Skeletal muscle cell (primary cell): Measurements from ENCODE around the gene PRKACB.
"Not testable (repeated sequence)": the region's sequence is repeated elsewhere in the genome, so short reads cannot be mapped to it uniquely, and the experiment has no call there.

Source experiments
- DNase-seq: peaks from one replicate; pipeline ENCODE4 v3.0.0-alpha.2; 2010; ENCODE audit warnings: low read depth
- H3K4me3 ChIP-seq: 2 replicates; pipeline ENCODE4 v1.5.1; 2011; ENCODE audit warnings: low read depth, mild to moderate bottlenecking, control low read depth, low read length, moderate library complexity

Gene PRKACB

GRCh38 chr1:84206375-84206774 is 62.3 kb downstream of the PRKACB start:
- no peak overlapping the region for H3K4me3 ChIP-seq

DNA sequence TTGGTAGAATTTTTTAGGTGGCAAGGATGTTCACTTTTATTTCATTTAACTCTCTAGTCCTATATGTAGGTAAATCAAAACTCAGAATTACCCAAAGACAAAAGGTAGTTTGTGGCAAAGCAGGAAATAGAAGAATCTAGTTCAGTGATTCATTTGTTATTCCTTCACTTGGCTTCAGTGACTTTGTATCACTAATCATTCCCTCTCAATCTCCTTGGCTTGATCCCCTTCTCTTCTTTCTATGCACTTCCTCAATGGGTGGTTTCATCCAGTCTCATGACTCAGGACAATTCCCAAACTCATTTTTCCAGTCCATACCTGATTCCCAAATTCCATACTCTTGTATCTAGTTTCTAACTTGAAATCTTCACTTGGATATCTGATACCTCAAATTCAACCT is 64.9 kb downstream of the PRKACB start:
- no peak for DNase-seq
- H3K4me3 ChIP-seq: no peak overlapping the region

More at GRCh38 chr1:84206375-84206774, 62.3 kb downstream of the PRKACB start:
- no peak for DNase-seq

DNA sequence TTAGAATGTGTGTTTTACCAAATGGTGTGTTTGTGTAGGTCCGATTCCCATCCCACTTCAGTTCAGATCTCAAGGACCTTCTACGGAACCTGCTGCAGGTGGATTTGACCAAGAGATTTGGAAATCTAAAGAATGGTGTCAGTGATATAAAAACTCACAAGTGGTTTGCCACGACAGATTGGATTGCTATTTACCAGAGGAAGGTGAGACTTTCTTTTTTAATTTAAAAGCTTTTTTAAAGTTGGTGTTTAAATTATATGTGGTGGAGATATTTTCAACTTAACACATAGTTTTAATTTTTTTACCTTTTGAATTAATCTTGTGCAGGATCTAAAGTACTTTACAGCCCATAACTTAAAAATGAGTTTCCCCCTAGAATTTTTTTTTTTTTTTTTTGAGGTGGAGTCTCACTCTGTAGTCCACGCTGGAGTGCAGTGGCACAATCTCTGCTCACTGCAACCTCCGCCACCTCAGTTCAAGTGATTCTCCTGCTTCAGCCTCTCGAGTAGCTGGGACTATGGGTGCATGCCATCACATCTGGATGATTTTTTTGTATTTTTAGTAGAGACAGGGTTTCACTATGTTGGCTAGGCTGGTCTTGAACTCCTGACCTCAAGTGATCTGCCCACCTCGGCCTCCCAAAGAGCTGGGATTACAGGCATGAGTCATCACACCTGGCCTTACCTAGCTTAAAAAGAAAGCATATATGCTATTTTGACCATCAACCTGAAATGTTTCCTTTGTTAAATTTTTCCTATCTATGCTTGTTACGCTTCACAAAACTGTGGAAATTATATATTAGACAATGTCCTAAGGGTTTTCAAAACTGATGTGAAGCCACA is 70.3 kb downstream of the PRKACB start:
- DNase-seq: no peak
- no peak overlapping the region for H3K4me3 ChIP-seq

DNA sequence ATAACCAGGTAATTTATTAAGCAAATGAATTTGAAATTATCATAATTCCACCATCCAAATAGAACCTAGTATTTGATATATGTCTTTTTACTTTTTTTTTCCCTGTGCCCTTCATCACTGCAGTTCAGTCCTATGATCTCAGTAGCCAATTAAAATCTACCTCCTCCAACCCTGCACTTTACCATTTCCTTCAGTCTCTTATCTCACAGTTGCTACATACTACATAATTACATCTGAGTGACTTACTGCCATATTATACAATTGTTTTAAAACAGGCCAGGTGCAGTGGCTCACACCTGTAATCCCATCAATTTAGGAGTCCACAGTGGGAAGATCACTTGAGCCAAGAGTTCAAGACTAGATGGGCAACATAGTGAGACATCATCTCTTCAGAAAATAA is 73.2 kb downstream of the PRKACB start:
- no peak for DNase-seq
- H3K4me3 ChIP-seq: no peak overlapping the region

- DNase-seq: no peak
- H3K4me3 ChIP-seq: no peak overlapping the region
These were observed 79.8 kb downstream of the PRKACB start for GRCh38 chr1:84223751-84224432.

DNA sequence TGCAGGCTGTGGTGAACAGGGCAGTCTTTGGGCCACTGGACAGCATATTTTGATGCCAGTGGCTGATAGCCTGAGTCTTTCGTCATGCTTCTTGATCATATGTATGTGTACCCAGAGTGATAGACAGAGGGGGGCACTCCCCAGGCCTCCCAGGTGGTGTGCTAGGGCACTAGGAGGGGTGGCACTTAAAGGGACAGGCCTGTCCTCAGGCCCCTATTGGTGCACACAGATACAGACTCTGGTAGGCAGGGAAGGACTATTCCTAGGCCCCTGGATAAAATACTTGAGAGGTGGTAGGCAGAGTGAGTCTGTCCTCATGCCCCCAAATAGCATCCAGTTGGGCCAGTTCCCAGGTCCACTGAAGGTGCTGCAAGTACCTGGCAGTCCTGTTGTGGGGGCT is 80.8 kb downstream of the PRKACB start:
- no peak for DNase-seq
- no peak overlapping the region for H3K4me3 ChIP-seq

DNA sequence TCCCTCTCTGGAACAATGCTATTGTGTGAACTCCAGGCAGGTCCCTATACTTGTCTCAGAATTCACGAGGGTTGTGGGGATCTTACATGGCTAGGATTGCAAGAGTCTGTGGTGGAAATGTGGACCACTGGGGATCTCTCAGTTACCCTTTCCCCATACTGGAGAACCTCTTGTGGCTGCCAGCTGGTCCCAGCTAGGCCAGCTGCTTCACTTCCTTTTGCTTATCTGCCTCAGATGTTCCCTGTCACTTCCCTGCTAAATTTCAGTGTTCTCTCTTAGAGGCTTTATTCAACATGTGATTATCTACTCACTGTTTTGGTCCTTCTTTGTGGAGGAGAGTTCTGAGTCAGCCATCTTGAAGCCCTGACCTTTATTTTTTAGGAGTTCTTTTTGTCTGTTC is 81.6 kb downstream of the PRKACB start:
- H3K4me3 ChIP-seq: no peak overlapping the region
- DNase-seq: no peak

DNA sequence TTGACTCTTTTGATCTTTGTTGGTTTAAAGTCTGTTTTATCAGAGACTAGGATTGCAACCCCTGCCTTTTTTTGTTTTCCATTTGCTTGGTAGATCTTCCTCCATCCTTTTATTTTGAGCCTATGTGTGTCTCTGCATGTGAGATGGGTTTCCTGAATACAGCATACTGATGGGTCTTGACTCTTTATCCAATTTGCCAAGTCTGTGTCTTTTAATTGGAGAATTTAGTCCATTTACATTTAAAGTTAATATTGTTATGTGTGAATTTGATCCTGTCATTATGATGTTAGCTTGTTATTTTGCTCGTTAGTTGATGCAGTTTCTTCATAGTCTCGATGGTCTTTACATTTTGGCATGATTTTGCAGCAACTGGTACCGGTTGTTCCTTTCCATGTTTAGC is 88.6 kb downstream of the PRKACB start:
- H3K4me3 ChIP-seq, DNase-seq: not testable (repeated sequence)

- no peak overlapping the region for H3K4me3 ChIP-seq
- no peak for DNase-seq
These were observed 92.2 kb downstream of the PRKACB start for GRCh38 chr1:84236256-84236655.

- DNase-seq: no peak
- H3K4me3 ChIP-seq: no peak overlapping the region
These were observed 98.6 kb downstream of the PRKACB start for GRCh38 chr1:84242641-84243040.

GRCh38 chr1:84245563-84245962 is 101.5 kb downstream of the PRKACB start:
- no peak for DNase-seq
- no peak overlapping the region for H3K4me3 ChIP-seq

GRCh38 chr1:84246213-84246612 is 102.1 kb downstream of the PRKACB start:
- H3K4me3 ChIP-seq: no peak overlapping the region
- no peak for DNase-seq

- peak; percentile 69 for DNase-seq
- no peak overlapping the region for H3K4me3 ChIP-seq
These were observed 103.6 kb downstream of the PRKACB start for GRCh38 chr1:84247425-84248220.

DNA sequence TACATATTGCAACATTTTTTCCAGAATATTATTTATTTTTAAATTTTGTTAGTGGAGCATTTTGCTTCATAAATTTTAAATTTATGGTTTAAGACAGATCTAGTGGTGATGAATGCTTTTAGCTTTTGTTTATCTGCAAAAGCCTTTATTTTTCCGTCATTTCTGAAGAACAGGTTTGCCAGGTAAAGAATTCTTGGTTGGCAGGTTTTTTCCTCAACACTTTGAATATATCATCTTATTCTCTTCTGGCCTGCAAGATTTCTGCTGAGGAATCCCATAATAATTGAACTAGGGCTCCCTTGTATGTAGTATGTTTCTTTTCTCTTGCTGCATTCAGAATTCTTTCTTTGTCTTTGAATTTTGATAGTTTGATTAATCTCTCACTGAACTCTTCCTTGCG is 106.6 kb downstream of the PRKACB start:
- H3K4me3 ChIP-seq: no peak overlapping the region
- DNase-seq: no peak

DNA sequence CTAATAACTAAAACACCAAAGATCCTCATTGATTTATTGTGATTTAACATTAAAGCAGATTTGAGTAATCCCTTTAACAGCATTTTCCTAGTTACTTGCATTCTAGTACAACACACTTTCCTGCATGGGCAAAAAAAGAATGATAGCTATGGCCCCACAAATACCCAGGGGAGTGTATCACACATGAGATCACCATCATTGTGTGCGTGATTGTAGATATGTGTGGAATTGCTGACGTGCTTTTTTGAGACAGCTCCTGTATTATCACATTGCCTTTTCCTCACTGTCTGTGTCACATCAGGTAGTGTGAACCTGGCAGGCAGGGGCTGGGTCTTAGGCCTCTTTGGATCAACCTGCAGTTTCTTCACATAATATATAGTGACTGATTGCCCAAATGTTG is 109.0 kb downstream of the PRKACB start:
- DNase-seq: peak; percentile 51

DNA sequence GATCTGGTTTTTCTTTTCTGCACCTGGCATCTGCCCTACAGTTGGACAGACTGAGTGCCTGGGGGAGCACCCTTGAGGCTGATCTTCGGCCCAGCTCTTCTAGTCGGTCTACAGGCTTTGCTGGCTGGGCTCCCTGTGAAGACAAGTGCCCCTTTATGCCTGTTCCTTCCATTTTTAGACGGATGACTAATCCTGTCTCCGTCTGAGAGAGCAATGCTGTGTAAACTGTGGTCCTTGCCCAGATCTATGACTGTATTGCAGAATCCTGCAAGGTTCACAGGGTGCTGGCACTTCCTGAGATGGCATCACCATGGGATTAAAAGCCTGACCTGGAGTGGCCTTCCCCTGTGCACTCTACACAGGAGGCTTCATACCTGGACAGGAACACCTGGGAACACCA is 109.8 kb downstream of the PRKACB start:
- peak; percentile 83 for DNase-seq
- no peak overlapping the region for H3K4me3 ChIP-seq

More for the DNA sequence above, 109.0 kb downstream of the PRKACB start:
- H3K4me3 ChIP-seq: no peak overlapping the region

- DNase-seq: no peak
- no peak overlapping the region for H3K4me3 ChIP-seq
These were observed 110.7 kb downstream of the PRKACB start for GRCh38 chr1:84254703-84255238.

- no peak overlapping the region for H3K4me3 ChIP-seq
- DNase-seq: no peak
These were observed 111.5 kb downstream of the PRKACB start for GRCh38 chr1:84255582-84255981.

DNA sequence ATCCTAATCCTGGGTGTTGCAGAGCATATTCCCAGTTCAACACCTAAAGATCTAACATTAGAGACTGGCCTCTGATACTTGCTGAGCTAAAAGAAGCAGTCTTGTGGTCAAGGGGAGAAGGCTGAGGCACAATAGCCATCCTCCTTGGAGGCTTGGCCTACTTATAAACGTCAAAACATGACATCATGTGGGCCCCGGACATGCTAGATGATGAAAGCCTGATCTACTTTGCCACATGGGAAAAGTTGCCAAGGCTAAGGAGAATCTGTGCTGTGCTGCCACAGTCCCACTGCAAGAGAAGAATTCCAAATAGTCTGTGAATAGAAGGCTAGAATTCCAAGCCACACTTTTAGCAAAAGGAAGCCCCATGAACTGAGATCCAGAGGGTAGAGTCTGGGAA is 113.5 kb downstream of the PRKACB start:
- no peak overlapping the region for H3K4me3 ChIP-seq
- DNase-seq: no peak

GRCh38 chr1:84259376-84259775 is 115.3 kb downstream of the PRKACB start:
- no peak overlapping the region for H3K4me3 ChIP-seq
- no peak for DNase-seq
